Measurements from ENCODE around the gene RAB22A. TPM values are rescaled to one million over a fixed set of nuclear protein-coding genes. Genes with fewer than 3 reads are reported as not detected.

Gene RAB22A
- total RNA-seq, 1 donor from 2014 or later, result 22.6 TPM

DNA sequence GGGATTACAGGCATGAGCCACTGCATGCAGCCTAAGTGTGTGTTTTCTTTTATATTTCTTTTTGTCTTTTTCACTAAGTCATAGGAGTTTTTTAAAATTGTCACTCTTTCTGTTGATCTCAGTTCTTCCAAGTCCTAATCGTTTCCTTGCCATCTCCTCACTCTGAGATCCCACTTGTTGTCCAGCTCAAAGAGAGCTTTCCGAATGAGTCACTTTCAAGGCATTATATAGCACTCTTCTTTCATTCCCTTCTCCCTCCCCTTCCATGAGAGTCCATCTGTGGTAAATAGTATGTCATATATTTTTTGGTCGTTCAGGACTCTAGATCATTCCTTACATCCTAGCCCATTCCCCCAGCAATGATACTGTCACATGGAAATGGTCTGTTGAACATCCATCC lies 83.8 kb downstream of the RAB22A start:
- TF ChIP-seq, protein P1, sequence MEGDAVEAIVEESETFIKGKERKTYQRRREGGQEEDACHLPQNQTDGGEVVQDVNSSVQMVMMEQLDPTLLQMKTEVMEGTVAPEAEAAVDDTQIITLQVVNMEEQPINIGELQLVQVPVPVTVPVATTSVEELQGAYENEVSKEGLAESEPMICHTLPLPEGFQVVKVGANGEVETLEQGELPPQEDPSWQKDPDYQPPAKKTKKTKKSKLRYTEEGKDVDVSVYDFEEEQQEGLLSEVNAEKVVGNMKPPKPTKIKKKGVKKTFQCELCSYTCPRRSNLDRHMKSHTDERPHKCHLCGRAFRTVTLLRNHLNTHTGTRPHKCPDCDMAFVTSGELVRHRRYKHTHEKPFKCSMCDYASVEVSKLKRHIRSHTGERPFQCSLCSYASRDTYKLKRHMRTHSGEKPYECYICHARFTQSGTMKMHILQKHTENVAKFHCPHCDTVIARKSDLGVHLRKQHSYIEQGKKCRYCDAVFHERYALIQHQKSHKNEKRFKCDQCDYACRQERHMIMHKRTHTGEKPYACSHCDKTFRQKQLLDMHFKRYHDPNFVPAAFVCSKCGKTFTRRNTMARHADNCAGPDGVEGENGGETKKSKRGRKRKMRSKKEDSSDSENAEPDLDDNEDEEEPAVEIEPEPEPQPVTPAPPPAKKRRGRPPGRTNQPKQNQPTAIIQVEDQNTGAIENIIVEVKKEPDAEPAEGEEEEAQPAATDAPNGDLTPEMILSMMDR (IDR thresholded peaks at IDR 0.05), result no peak
- no peak for ATAC-seq
- intact Hi-C loops (cut with DNase I), result no loop called here
- no peaks in the 10 kb centered on the region for H3K27me3 ChIP-seq (ENCODE audit: low read depth)
- H3K4me1 ChIP-seq, result peaks cover 44% of the 10 kb centered on the region
- no peaks in the 10 kb centered on the region for H3K9me3 ChIP-seq
- H3K27ac ChIP-seq, result no peak overlapping the region
- H3K4me3 ChIP-seq, result no peak overlapping the region
- no peak for DNase-seq
- peaks cover 9% of the 10 kb centered on the region for H3K36me3 ChIP-seq

- ATAC-seq (no peak), DNase-seq (no peak)
- Histone ChIP-seq H3K4me1 (peaks cover 48% of the 10 kb centered on the region), H3K4me3 (no peak overlapping the region), H3K27ac (no peak overlapping the region), H3K36me3 (peaks cover 9% of the 10 kb centered on the region), H3K9me3 (no peaks in the 10 kb centered on the region), H3K27me3 (ENCODE audit: low read depth) (no peaks in the 10 kb centered on the region)
- intact Hi-C loops (cut with DNase I), result no loop called here
- TF ChIP-seq, protein P1 (IDR thresholded peaks at IDR 0.05), result no peak
Measured at GRCh38 chr20:58394801-58395200, 85.3 kb downstream of the RAB22A start.

DNA sequence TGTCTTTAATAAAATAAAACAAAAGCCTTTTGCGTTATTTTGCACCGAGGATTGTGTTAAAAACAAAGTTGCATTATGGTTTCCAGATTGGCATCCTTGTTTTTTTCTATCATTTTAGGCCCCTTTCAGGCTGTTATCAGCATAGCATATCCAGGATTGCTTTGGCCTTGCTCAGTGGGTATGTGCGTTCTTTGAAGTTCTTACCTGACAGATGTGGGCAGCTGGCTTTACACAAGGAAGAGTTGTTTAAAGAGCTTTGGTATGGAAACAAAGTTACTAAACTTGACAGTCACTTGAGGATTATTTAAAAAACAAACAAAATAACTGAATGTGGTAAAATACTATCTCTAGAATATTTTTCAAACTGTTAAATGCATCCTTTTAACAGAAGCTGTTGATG lies 86.1 kb downstream of the RAB22A start:
- intact Hi-C loops (cut with DNase I), result no loop called here
- DNase-seq, result no peak
- H3K4me1 ChIP-seq, result peaks cover 45% of the 10 kb centered on the region
- no peak overlapping the region for H3K27ac ChIP-seq
- TF ChIP-seq, protein P1 (IDR thresholded peaks at IDR 0.05), result no peak
- peaks cover 8% of the 10 kb centered on the region for H3K36me3 ChIP-seq
- no peaks in the 10 kb centered on the region for H3K9me3 ChIP-seq
- H3K27me3 ChIP-seq (ENCODE audit: low read depth), result no peaks in the 10 kb centered on the region
- no peak for ATAC-seq
- H3K4me3 ChIP-seq, result no peak overlapping the region

GRCh38 chr20:58397429-58397828 lies 87.9 kb downstream of the RAB22A start:
- peak; percentile 56 to 77 for ATAC-seq
- Histone ChIP-seq H3K9me3 (no peaks in the 10 kb centered on the region), H3K27me3 (ENCODE audit: low read depth) (no peaks in the 10 kb centered on the region), H3K4me1 (peaks cover 35% of the 10 kb centered on the region), H3K4me3 (no peak overlapping the region), H3K36me3 (no peaks in the 10 kb centered on the region), H3K27ac (no peak overlapping the region)
- no peak for DNase-seq
- intact Hi-C loops (cut with DNase I), result no loop called here
- TF ChIP-seq, protein P1 (IDR thresholded peaks at IDR 0.05), result no peak

GRCh38 chr20:58398254-58398653 lies 88.7 kb downstream of the RAB22A start:
- intact Hi-C loops (cut with DNase I), result no loop called here
- H3K27me3 ChIP-seq (ENCODE audit: low read depth), result no peaks in the 10 kb centered on the region
- no peaks in the 10 kb centered on the region for H3K9me3 ChIP-seq
- peaks cover 35% of the 10 kb centered on the region for H3K4me1 ChIP-seq
- TF ChIP-seq, protein P1 (IDR thresholded peaks at IDR 0.05), result no peak
- DNase-seq, result no peak
- H3K27ac ChIP-seq, result no peak overlapping the region
- no peaks in the 10 kb centered on the region for H3K36me3 ChIP-seq
- H3K4me3 ChIP-seq, result no peak overlapping the region
- no peak for ATAC-seq

DNA sequence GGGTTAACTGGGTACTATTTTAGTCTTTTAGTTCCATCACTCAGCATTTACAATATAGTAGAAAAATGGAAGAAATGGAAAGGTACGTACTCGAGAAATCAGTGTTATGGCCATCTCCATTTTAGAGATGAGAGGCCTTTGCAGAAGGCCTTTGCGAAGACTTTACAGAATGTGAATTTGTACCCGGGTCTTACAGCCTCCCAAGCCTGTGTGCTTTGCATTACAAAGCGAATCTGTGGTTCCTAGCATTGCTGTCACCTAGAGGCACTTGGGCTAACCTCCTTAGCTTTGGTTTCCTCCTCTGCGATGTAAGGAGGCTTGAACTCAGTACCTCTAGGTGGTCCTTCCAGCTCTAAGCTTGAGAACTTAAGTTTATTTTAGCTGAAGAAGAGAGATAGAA lies 90.4 kb downstream of the RAB22A start:
- Histone ChIP-seq H3K36me3 (no peaks in the 10 kb centered on the region), H3K9me3 (no peaks in the 10 kb centered on the region), H3K4me3 (no peak overlapping the region), H3K27me3 (ENCODE audit: low read depth) (no peaks in the 10 kb centered on the region), H3K27ac (no peak overlapping the region), H3K4me1 (peaks cover 39% of the 10 kb centered on the region)
- DNase-seq (no peak), ATAC-seq (no peak)
- intact Hi-C loops (cut with DNase I), result no loop called here
- TF ChIP-seq, protein P1 (IDR thresholded peaks at IDR 0.05), result no peak
